HG02885 (cell line): ENCODE measurements around the gene CFAP77.

Experiments
- ATAC-seq: cut with Tn5 transposase; IDR thresholded peaks from one replicate; pipeline ENCODE4 v1.9.1; 2021; ENCODE audit warnings: mild to moderate bottlenecking; ENCODE audit not compliant: unreplicated experiment, poor library complexity

Gene CFAP77

DNA sequence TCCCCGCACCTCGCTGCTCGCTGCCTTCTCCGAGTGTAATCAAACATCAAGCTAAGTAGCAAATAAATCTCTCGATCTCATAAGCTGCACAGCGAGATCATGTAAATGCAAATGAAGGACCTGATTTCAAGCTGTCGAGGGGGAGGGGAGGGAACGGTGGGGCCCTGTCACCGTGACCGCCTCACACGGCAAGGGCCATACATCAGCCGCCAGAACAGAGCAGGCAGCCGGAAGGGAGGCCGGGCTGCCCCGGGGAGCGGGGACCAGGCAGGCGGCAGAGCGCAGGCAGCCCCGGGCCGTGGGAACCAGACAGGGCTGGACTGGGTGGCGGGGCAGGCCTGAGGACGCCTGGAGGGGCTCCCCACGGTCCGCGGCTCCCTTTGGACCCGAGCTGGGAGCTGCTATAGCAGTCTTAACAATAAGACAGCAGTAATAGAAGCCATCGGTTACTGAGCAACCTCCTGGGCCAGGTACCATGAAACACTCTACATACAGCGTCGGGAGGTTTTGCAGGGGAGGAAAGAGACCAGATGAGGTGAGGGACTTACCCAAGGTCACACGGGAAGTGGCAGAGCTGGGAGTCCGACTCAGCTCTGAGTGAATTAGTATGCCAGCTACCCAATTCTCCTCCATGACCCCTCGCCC, 76.8 kb downstream of the CFAP77 start:
- ATAC-seq = no peak

DNA sequence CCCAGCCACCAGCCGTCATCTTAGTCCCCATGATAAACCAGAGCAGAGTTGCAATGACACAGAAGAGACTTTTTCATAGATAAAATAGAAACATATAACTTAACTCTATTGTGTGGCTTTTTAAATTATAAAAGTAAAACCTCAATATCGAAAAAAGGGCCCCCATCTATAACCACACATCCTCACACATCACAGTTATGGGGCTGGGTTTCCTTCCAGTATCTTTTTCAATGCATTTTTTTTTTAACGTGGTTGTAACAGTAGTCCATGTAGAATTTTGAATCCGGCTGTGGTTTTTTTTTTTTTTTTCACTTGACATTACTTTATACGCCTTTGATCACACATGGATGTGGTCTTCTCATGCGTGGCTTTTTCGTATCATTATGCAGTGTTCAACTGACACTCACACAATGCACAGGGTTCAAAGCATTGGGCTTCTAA, 77.4 kb downstream of the CFAP77 start:
- ATAC-seq = no peak

DNA sequence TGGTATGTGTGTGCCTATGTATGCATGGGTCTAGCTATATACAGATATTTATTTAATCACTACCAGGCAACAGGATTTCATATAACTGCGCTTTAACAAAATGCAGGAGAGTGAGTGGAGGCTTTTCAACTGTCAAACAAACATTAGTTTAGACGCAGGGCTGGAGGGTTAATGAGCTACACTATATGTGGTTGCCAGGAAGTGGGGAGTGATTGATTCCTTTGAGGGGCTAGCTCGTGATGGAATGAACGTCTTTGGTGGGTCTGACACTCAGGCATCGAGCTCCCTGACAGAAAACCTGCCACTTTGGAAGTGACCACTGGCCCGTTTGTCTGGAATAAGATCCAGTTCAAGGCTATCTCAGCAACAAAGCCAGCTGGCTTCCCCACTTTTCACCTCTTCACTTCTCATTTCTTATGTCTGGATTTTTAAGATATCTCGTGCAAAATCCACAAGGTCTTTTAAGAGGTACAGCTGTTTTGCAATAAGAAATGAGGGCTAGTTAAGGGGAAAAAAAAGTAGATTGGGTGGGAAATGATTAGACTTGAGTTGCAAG, 78.0 kb downstream of the CFAP77 start:
- no peak for ATAC-seq

DNA sequence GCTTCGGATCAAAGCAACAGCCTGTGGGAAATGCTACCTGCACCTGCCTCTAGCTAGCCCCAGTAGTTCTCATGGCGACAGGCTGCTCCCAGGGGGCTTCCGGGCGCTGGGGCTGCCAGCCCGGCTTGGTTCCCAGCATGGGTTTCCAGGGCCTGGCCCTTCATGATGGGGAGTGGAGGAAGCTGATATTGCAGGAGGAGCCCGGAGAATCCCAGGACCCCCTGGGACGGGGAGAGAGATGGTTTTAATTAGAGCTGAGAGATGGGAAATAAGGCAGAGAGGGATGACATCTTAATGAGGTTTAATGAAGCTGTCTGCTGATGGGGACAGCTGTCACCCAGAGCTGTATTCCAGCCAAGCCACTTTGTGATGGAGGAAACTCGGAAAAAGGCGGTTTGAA, 78.6 kb downstream of the CFAP77 start:
- no peak for ATAC-seq

DNA sequence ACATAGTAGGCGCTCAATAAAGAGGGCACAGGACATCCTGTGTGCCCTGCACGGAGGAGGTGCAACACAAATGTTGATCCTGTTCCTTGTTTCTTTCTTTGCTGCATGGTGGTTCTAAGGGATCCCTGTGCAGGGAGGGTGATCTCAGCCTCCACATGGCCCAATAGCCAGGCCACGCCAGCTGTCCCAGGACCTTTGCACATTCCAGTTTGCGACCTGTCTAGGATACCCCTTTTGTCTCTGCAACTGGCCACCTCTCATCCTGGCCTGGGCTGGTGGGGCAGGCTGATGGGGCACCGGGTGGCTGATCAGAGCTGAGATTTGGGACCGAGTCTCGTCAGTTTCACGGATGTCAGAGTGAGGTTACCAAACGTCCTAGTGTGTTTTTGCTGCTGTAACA, 79.5 kb downstream of the CFAP77 start:
- ATAC-seq = no peak

DNA sequence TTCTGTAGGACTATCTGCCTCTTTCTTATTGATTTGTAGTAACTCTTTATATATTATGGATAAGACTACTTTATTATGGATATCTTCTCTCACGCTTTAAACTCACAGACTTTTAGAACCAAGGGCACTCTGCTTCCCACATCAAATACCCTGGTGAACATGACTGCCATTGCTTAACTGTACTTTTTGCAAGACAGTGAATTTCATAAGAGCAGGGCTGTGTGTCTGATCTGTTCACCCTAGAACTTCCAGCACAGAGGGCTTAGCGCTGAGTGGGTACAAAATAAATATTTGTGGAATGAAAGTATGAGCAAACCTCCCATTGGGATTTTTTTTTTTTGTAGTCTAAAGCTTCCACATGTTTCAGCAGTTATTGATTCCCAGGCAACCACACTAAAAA, 84.8 kb downstream of the CFAP77 start:
- no peak for ATAC-seq

DNA sequence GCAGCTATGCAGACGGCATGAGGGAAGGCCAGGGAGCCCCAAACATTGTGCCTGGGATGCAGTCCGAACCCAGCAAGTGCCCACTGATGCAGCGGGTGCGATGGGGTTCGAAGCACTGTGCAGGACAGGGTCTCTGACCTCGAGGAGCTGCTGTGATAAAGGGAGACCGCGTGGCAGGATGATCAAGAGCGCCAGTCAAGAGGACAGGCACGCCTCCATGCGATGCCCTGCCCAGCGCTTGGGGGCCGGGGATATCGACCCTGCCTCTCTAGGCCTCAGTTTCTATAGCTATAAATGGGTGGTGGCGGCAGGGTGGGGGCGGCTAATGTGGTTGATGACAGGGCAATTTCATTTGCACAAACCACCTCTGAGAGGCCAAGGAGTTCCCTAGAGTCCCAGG, 87.7 kb downstream of the CFAP77 start:
- ATAC-seq = no peak

DNA sequence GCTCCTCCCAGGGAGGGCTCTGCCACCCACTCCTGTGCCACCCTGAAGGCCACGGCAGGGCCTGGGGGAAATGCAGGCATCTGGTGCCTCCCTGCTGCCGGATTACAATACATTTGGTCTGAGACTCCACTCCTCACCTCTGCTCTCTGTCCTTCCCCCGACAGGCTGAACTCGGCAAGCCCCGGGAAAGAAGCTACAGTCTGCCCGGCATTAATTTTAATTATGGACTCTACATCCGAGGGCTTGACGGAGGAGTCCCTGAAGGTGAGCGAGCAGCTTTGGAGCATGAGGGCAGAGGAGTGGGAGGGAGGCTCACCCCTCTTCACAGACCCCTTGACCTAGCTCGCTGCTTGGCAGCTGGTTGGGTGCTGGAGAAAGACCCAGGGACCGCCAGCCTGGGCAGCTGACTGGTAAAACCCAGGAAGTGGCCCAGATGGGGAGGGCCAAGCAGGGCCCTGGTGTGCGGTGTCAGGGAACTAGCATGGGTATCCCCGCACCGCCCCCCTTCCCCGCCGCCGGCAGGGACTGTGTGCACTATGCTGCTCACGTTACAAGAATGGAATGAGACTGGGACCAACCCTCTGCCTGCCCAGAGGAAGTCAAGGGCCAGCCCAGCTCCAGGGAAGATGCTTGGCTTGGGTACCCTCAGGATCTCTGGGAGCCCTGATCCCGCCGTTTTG, 88.7 kb downstream of the CFAP77 start:
- ATAC-seq = no peak

DNA sequence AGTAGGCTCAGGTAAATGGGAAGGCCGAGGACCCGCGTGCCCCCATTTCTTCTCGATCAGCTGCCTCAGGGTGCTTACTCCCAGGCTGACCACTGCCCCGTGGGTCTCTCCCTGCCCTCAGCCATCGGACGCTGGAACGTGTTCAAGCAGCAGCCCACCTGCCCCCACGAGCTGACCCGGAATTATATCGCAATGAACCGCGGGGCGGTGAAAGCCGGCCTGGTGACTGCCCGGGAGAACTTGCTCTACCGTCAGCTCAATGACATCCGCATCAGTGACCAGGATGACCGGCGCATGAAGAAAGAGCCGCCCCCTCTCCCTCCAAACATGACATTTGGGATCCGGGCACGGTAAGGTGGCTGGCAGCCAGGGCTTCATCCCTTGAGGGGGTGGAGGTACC, 89.2 kb downstream of the CFAP77 start:
- ATAC-seq = no peak

DNA sequence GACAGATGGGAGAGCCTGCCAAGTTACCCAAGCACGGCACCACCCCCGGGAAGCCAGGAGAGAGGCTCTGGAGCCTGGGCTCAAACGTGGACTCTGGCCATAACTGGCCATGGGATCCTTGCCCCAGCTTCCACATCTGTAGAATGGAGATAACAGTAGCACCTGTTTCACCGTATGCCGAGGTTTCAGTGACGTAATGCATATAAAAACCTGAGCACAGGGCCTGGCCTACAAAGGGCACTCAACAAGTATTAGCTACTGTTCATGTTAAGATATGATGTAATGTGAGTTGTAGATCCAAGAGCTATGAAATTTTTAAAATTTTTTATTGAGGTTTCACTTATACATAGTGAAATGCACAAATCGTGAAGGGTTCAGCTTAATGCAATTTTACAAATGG, 90.2 kb downstream of the CFAP77 start:
- no peak for ATAC-seq

DNA sequence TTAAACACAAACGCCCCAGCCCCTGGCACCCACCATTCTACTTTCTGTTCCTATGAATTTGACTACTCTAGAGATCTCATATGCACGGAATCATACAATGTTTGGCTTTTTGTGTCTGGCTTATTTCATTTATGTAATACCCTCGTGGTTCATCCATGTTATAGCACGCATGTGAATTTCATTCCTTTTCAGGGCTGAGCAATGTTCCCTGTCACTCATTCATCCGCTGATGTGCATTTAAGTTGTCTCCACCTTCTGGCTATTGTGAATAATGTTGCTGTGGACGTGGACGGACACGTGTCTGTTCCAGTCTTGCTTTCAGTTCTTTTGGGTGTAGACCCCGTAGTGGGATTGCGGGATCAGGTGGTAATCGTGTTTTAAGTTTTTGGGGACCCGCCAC, 92.5 kb downstream of the CFAP77 start:
- ATAC-seq = no peak

DNA sequence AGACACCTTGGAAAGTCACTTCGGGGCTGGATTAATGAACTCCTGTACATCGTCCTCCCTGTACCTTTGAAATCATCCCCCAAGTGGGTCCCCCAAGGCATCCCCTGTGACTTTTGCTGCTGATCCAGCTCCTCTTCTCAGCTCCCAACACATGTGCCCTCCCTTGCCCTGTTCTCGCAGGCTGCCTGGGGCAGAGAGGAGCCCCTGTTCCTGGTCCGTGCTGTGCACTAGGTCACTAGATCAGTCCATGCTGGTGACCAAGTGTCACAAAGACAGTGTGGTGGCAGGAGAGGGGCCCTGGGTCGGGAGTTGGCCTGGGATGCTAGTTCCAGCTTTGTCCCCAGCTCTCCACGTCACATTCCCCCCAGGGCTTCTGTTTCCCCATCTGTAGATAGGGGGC, 93.1 kb downstream of the CFAP77 start:
- no peak for ATAC-seq

DNA sequence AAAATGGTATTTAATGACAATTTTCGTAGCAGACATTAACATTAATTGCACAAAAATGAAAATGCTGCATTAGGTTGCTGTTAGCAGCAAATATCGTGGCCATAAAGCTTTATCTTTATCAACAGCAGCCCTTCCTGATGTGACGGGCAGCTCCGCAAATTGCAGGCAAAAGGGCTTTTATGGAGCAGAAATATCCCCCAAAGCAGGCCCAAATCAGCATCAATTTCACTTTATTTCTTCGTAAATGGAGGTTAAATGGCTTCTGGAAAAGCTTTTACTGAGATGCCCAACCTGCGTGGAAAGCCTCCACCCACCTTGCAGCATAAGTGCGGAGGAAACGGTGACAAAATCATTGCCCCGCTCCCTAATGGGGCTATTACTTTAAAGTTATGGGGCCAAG, 94.5 kb downstream of the CFAP77 start:
- ATAC-seq = no peak

DNA sequence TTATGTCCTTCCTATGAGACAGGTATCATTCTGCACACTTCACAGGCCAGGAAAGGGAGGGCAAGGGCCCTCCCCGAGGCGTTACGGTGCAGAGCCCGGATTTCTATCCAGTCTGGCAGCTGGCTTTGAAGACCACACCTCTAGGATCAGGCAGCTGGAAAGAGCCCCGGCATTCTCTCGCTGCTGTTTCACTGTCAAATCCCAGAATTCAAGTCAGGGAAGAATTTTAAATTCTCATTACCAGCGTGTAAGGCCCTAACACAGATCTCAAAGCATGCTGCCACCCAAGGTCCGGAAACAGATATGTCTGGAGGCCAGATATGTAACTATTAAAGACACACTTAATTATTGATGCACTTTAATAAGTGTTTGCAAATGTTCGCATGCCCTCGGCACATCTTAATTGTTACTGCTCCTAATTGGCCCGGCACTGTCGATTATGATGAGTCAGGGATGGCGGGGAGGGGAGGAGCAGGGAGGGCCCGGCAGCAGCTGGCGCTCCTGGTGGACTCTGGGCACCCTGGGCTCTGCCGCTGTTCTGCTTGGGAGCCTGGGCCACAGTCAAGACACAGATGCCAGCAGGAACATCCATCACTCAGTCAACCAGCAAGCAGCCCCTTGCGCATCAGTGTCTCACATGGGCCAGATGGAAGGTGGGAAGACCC, 96.1 kb downstream of the CFAP77 start:
- ATAC-seq = no peak

DNA sequence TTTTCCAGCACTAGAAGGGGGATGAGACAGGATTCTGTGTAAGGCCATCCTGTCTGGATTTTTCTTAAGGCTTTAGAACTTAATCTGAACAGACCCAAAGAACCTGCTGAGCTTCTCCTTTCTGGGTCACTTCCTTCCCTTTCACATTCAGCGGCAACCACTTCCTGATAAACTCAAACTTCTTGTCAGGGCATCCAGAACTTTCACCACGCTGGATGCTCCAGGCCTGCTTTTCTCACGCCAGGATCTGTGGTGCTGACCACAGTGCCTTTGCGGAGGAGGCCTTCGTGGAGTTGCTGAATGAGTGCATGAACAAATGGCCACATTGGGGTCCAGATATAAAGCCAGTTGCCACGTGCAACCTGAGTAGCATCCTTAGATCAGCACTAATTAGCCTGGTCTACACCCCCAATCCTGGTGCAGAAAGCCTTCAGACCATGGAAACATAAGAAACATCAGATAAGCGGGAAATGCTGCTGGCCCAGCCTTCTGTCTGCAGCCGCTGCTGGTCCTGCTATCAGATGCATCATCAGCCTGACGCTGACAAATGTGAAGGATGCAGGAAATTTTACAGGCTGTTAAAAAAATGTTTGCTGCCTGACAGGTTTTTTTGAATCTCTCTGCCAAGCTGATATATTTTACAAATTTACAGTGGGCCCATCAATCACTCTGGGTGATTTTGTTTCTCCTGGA, 97.1 kb downstream of the CFAP77 start:
- ATAC-seq = no peak

DNA sequence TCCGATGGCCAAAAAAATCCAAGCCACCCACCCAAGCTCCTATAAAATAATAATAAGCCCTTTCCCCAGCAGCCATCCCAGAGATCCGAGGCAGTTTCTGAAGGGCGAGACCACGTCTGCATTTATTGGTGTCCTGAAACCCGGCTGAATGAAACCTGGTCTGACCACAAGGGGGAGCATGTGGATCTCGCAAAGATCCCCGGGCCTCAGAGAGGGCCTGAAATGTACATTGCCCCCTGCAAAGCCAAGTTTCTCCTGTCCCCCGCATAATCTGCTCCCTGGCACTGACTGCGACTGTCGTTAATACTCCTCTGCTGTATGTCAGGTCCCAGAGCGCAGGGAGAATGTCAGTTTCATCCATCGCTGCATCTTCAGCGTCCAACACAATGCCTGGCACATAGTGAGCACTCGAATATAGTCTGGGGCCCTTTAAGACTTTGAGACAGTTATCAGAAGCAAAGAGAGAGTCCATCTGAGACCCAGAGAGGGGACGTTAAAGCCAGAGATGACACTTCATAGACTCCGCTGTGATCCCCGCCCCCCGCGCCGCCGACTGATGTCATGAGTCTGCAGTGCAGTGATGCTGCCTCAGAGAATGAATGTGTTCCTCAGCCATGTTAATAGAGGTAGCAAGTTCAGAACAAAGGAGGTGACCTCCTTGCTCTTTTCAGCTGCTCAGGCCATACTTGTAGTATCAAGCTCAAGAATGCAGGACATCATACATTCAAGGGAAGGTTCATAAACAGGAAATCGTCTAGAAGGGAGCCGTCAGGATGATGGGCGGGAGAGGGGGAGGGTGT, 97.9 kb downstream of the CFAP77 start:
- ATAC-seq = no peak

DNA sequence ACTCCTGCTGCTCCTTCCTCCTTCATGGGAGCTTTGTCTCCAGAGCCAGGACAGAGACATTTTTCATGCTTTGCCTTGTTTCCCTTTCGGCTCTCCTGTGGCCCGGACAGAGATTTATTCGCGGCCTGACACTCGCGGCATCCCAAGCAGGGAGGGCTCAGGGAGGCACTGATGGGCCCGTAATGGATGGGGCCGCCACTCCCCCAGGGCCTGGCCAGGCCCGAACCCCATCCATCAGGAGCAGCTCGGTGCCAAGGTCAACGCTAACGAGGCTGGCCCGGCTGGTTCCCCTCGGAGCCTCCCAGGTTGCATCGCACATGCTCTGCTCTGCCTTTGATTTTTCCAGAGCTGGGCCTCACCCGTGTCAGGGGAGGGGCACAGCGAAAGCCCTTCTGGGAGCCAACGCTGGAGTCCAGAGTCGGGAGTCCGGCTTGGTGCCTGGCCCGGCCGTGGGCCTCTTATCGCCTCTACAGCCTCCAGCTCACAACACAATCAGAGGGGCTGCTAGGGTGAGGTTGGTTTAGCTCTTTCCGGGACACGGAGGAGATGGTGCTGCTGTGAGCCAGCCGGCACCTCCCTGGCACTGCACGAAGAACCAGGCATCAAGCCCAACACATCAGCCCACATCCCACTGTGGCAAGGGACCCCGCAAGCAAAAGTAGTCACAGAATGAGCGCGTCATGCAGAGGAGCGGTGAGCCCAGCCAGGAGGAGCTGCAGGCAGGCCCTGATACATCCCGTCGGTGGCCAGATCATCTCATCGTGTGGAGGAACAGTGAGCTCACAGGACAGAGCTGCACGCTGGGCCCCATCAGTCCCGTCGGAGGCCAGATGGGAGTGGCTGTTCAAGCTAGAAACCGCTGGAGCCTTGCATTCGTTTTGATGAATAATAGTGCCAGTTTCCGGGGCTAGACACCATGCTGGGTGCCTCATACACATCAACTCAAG, 100.2 kb downstream of the CFAP77 start:
- ATAC-seq = no peak

DNA sequence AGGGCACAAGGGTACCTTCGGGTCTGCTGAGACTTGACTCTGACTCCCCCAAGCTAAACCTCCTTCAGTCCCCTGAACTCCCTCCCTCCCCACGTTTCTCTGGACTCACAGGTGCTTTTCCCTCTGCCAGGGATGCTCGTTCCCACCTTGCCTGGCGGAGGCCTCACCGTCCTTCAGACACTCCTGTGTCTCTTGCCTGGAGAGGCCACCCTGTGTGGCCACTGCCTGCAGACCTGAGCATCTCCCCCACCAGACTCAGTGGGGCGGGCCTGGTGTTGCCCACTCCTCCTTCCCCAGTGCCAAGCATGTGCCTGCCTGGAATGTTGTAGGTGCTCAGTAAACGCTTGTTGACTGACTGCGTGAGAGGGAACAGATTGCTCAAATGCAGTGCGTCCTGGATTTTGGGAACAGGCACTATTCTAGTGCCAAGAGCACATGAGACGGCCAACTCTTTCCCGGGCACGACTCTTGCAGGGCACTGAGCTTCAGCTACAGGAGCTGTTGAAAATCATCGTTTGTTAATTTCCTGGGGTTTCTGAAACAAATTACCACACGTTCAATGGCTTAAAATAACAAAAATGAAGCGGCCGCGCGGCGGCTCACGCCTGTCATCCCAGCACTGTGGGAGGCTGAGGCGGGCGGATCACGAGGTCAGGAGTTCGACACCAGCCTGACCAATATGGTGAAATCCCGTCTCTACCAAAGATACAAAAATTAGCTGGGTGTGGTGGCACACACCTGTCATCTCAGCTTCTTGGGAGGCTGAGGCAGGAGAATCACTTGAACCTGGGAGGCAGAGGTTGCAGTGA, 101.4 kb downstream of the CFAP77 start:
- no peak for ATAC-seq
